K562 (cell line): ENCODE results near the gene OR2AG1.

Experiments
- EGR1 ChIP-seq: fragments of 450-650 bp; conservative IDR thresholded peaks from 2 replicates; pipeline ENCODE4 v1.6.1; 2017; ENCODE audit warnings: mild to moderate bottlenecking
- MAFK ChIP-seq: IDR thresholded peaks from 2 replicates; pipeline ENCODE4 v1.6.1; 2011; ENCODE audit warnings: low read length, improper control_type of control experiment
- NCOA4 ChIP-seq: fragments of 450-650 bp; IDR thresholded peaks from 2 replicates; pipeline ENCODE4 v1.6.1; 2018; ENCODE audit warnings: mild to moderate bottlenecking; ENCODE audit not compliant: partially characterized antibody
- NFIX ChIP-seq: fragments of 250-450 bp; sonication (Bioruptor Pico); IDR thresholded peaks from 2 replicates; pipeline ENCODE4 v1.4.0; 2020; ENCODE audit warnings: low read depth, mild to moderate bottlenecking, moderate library complexity
- PKNOX1 ChIP-seq: fragments of 450-650 bp; IDR thresholded peaks from 2 replicates; pipeline ENCODE4 v1.6.1; 2016

- TF ChIP-seq PKNOX1: no peak
- TF ChIP-seq EGR1: no peak
- TF ChIP-seq NCOA4: no peak
- no peak for TF ChIP-seq MAFK
- TF ChIP-seq NFIX (CRISPR knock-in tag): no peak
These were observed 27.4 kb upstream of the OR2AG1 start for GRCh38 chr11:6755303-6755952.
